HepG2 (cell line): Measurements from ENCODE around the gene TAF1C. TPM values are rescaled to one million over a fixed set of nuclear protein-coding genes. Genes with fewer than 3 reads are reported as not detected.

ENCODE experiments used
- ATAC-seq: fragments of 200-7000 bp; cut with Tn5 transposase; 3 replicates; pipeline ENCODE4 v1.9.1; 2020; ENCODE audit warnings: mild to moderate bottlenecking, moderate library complexity
- BruUV-seq: library from RNA; stranded (reverse); fragments of 400-500 nt; replicated peaks from 2 replicates; lab custom pipeline; 2021; lab: Mats Ljungman, UMichigan
- CTCF ChIA-PET: fragments of 300-600 bp; formaldehyde crosslinking; extraction: SDS; loops from one replicate; lab custom pipeline; 2021; ENCODE audit warnings: low total read pairs, inconsistent platforms, low intra/inter-chr PET ratio; lab: Yijun Ruan, JAX
- POLR2A ChIA-PET: fragments of 350-600 bp; sonication (Branson Sonifier 250); formaldehyde crosslinking; loops from one replicate; lab custom pipeline; 2020; ENCODE audit warnings: antibody characterized with exemption, inconsistent platforms; lab: Yijun Ruan, JAX
- DNase-seq: peaks from one replicate; pipeline ENCODE4 v3.0.0-alpha.2; 2015; ENCODE audit warnings: low spot score
- FAIRE-seq: peaks from 3 replicates; lab custom pipeline; 2011; peaks lifted over from hg19 to GRCh38; lab: Jason Lieb, UNC
- H2AFZ ChIP-seq: one replicate; pipeline ENCODE4 v1.6.1; 2011; ENCODE audit warnings: low read length, inconsistent platforms
- H3K27ac ChIP-seq: fragments of 300-600 bp; 3 replicates; pipeline ENCODE4 v1.8.0; 2011; ENCODE audit warnings: mixed run types, mild to moderate bottlenecking, mixed read lengths, low read length, inconsistent platforms; ENCODE audit not compliant: insufficient read depth; ENCODE audit errors: extremely low read length
- H3K27me3 ChIP-seq, 2 experiments: fragments of 200-600 bp in 1 of 2; 2 replicates in 1 of 2; 3 replicates in 1 of 2; pipeline versions ENCODE4 v1.6.0 to v1.8.0; 2011; ENCODE audit warnings: low read length in 2 of 2, mild to moderate bottlenecking in 2 of 2, moderate library complexity in 2 of 2, inconsistent platforms in 1 of 2; ENCODE audit not compliant: insufficient read depth in 2 of 2, control insufficient read depth in 1 of 2
- H3K36me3 ChIP-seq, 2 experiments: fragments of 200-600 bp in 1 of 2; replicated peaks in 1 of 2; 2 replicates in 1 of 2; 3 replicates in 1 of 2; pipeline versions ENCODE4 v1.5.1 to v1.8.0; 2011; ENCODE audit warnings: low read length in 2 of 2, inconsistent platforms in 1 of 2; ENCODE audit not compliant: insufficient read depth in 2 of 2, control insufficient read depth in 1 of 2
- H3K4me1 ChIP-seq: 2 replicates; pipeline ENCODE4 v1.5.1; 2012; ENCODE audit warnings: low read length, inconsistent platforms; ENCODE audit not compliant: insufficient read depth
- H3K4me2 ChIP-seq: 2 replicates; pipeline ENCODE4 v1.6.0; 2011; ENCODE audit warnings: low read depth, low read length, inconsistent platforms
- H3K4me3 ChIP-seq, 3 experiments: fragments of 200-600 bp in 1 of 3; sonication (generic), shearing (Covaris generic) in 1 of 3; replicated peaks in 1 of 3; 2 replicates each; pipeline ENCODE4 v1.5.1; 2011 to 2016; ENCODE audit warnings: low read length in 3 of 3, inconsistent platforms in 2 of 3, low read depth in 2 of 3, mild to moderate bottlenecking in 2 of 3, control low read depth in 1 of 3, mixed read lengths in 1 of 3; ENCODE audit not compliant: insufficient read depth in 1 of 3
- H3K79me2 ChIP-seq: one replicate; pipeline ENCODE4 v1.6.1; 2011; ENCODE audit warnings: low read length, inconsistent platforms; ENCODE audit not compliant: insufficient read depth
- H3K9ac ChIP-seq: 2 replicates; pipeline ENCODE4 v1.6.0; 2011; ENCODE audit warnings: mild to moderate bottlenecking, low read depth, low read length, inconsistent platforms; ENCODE audit not compliant: insufficient read depth
- H3K9me3 ChIP-seq: 2 replicates; pipeline ENCODE4 v1.5.1; 2012; ENCODE audit warnings: mild to moderate bottlenecking, low read length
- H4K20me1 ChIP-seq: 2 replicates; pipeline ENCODE4 v1.6.0; 2011; ENCODE audit warnings: inconsistent platforms, mild to moderate bottlenecking, low read length, moderate library complexity; ENCODE audit not compliant: insufficient read depth
- AGO2 ChIP-seq: fragments of 200-400 bp; formaldehyde crosslinking; optimal IDR thresholded peaks from 2 replicates; pipeline ENCODE3; 2017; ENCODE audit warnings: mild to moderate bottlenecking, low read depth, low read length, moderate library complexity
- EP300 ChIP-seq, 3 experiments: sonication (generic) in 1 of 3; formaldehyde crosslinking in 1 of 3; IDR thresholded peaks; 2 replicates each; pipeline versions ENCODE4 v1.5.1 to v1.6.1; 2011 to 2020; ENCODE audit warnings: low read depth in 2 of 3, low read length in 2 of 3, borderline replicate concordance in 1 of 3, improper control_type of control experiment in 1 of 3, mild to moderate bottlenecking in 1 of 3, missing genetic modification reagents in 1 of 3, moderate library complexity in 1 of 3
- EZH2 ChIP-seq: conservative IDR thresholded peaks from 2 replicates; pipeline ENCODE4 v1.6.1; 2012; ENCODE audit warnings: mild to moderate bottlenecking, low read depth, low read length, moderate library complexity
- HOXA9 ChIP-seq: sonication (generic); formaldehyde crosslinking; IDR thresholded peaks from 2 replicates; pipeline ENCODE4 v1.8.1; 2022; ENCODE audit warnings: missing genetic modification reagents, mild to moderate bottlenecking, moderate library complexity, borderline replicate concordance
- MAF1 ChIP-seq: sonication (generic); formaldehyde crosslinking; IDR thresholded peaks from 2 replicates; pipeline ENCODE4 v1.5.0; 2020; ENCODE audit warnings: missing genetic modification reagents, borderline replicate concordance
- ZBTB39 ChIP-seq: sonication (generic); formaldehyde crosslinking; IDR thresholded peaks from 2 replicates; pipeline ENCODE4 v1.5.0; 2020; ENCODE audit warnings: missing genetic modification reagents
- ZNF232 ChIP-seq: sonication (generic); formaldehyde crosslinking; IDR thresholded peaks from 2 replicates; pipeline ENCODE4 v1.4.0; 2020; ENCODE audit warnings: missing genetic modification reagents, borderline replicate concordance
- ZNF280B ChIP-seq: sonication (generic); formaldehyde crosslinking; IDR thresholded peaks from 2 replicates; pipeline ENCODE4 v1.5.0; 2020; ENCODE audit warnings: missing genetic modification reagents, mild to moderate bottlenecking, borderline replicate concordance
- WGBS: methylation state at CpG from one replicate; pipeline ENCODE4 v1.1.6; 2017; ENCODE audit warnings: low lambda C conversion rate; 5-methylcytosine and 5-hydroxymethylcytosine counted together
- in situ Hi-C: cut with HindIII; loops from 2 replicates; pipeline ENCODE4 v1.10.0; 2017; ENCODE audit warnings: low pct_unique_long_range_greater_than_20kb; ENCODE audit not compliant: extremely low pct_ligation_motif_present
- intact Hi-C: fragments of 100-400 bp; cut with micrococcal nuclease; formaldehyde crosslinking; loops from one replicate; pipeline ENCODE4 v1.10.0; 2022; ENCODE audit not compliant: unreplicated experiment
- polyA plus RNA-seq, 8 experiments: library from polyadenylated mRNA; depleted of rRNA in 3 of 8; stranded (reverse) in 7 of 8; unstranded in 1 of 8; fragments of >200 nt; fragmentation: Illumina TruSeq in 4 of 8; extraction: Trizol in 4 of 8; gene quantifications; 2 replicates each; pipeline versions ENCODE4 v1.2.1 to v1.2.3, GENCODE V29; 2011 to 2016; ENCODE audit warnings: low read depth in 4 of 8, missing spikeins in 1 of 8, mixed read lengths in 1 of 8; ENCODE audit not compliant: insufficient read depth in 1 of 8
- total RNA-seq, 5 experiments: library from RNA; depleted of rRNA; stranded (reverse); fragments of >200 nt; fragmentation: Illumina TruSeq; extraction: Trizol; gene quantifications; 2 replicates each; pipeline ENCODE4 v1.2.3, GENCODE V29; 2016; ENCODE audit warnings: low read depth in 1 of 5

The TAF1C gene
- total and polyA plus RNA-seq, 2 of the 13 experiments (the other 11 are each of a cell fraction or from before 2014, with no cell fraction given): 15.6 to 20.8 TPM

GRCh38 chr16:84178146-84178765, 8.6 kb downstream of the TAF1C start:
- POLR2A ChIA-PET: interaction anchor here (0.9 to 2.6 kb wide), 4 partner anchors 9 to 62 kb away, joined by 3 to 18 read pairs (median 6); partner anchors contain the start of genes MBTPS1 and TAF1C
- Histone ChIP-seq H2AFZ (no peak overlapping the region), H3K36me3 (peaks cover 23 to 40% of the 10 kb centered on the region in 2 experiments; a peak in 4 of 5 replicates), H3K4me3 (no peak overlapping the region), H3K9me3 (no peaks in the 10 kb centered on the region)
- no peak for DNase-seq
- CTCF ChIA-PET: no interaction called here
- ATAC-seq: no peak
- in situ Hi-C loops: loop anchor here (5.0 to 25.0 kb wide), 2 partner anchors 91 to 216 kb away; partner anchors contain the start of genes NECAB2 and OSGIN1
- TF ChIP-seq EZH2 (no peak), ZNF232 (CRISPR knock-in tag) (no peak), HOXA9 (CRISPR knock-in tag) (no peak), AGO2 (peak; percentile 24), ZNF280B (CRISPR knock-in tag) (no peak), ZBTB39 (no peak), MAF1 (CRISPR knock-in tag) (no peak), EP300 (IDR thresholded peaks at IDR 0.05; ENCODE audit: low read depth in 2 of 2, low read length in 2 of 2) (no peak), EP300 (CRISPR knock-in tag; IDR thresholded peaks at IDR 0.05; ENCODE audit: borderline replicate concordance) (no peak)
- TF ChIP-seq, all 625 proteins: peak for 1
- peaks cover 0 to 1% of the 10 kb centered on the region in 2 experiments; a peak in 1 of 5 replicates for H3K27me3 ChIP-seq
- BruUV-seq: no TSS peak
- no peak overlapping the region for H3K4me2 ChIP-seq
- WGBS: 94% methylated on average over 13 of the region's 15 CpGs
- no peak for FAIRE-seq
- peaks cover 37% of the 10 kb centered on the region for H3K4me1 ChIP-seq
- H3K9ac ChIP-seq: no peak overlapping the region
- peak overlapping the region; percentile 14 for H3K27ac ChIP-seq
- intact Hi-C loops: loop anchor here (5.0 kb wide), 1 partner anchor 226 kb away; the partner anchor contains the start of gene OSGIN1
- no peaks in the 10 kb centered on the region for H3K79me2 ChIP-seq
- no peaks in the 10 kb centered on the region for H4K20me1 ChIP-seq
